ENCODE measurements around the gene TAF1B. TPM values are rescaled to one million over a fixed set of nuclear protein-coding genes. Genes with fewer than 3 reads are reported as not detected.
A peak's percentile ranks its signal among the peaks of the same experiment; 100 is the strongest.
"Not testable (repeated sequence)": the region's sequence is repeated elsewhere in the genome, so short reads cannot be mapped to it uniquely, and the experiment has no call there.

TAF1B gene
- total RNA-seq, 2 donors from 2014 or later, result 15.3 to 19.9 TPM

DNA sequence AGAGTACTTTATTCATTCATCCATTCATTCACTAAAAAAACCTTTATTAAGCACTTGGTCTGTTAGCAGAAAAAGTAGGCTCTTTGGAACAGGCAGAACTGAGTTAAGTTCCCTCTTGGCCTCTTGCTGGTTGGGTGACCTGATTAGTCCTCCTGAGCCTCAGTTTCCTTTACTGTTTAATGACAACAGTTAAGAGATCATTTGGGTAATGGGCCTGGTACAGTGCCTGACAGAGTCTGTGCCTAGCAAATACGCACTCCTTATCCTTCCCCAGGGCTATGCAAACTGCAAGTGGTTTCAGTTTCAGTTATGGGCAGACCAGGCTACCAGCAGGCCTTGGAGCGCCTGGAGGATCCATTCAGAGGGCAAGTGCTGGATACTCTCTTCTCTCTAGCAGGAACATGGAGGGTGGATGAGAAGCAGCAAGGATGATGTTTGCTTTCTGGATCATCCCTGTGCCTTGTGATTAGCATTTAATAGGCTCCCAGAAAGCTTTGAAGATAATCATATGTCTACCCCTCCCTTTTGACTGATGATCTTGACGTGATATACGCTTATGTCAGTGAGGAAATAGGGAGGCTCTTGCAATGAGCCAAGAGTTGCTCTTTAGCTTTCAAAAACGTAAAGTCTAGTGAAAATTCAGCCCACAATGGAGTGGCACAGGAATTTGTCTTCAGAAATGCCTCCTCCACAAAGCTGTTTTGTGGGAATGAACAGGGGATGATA is 12.4 kb upstream of the TAF1B start:
- peak overlapping the region; percentile 25 for H3K4me3 Mint-ChIP-seq
- peaks cover 14% of the 10 kb centered on the region for H3K4me1 Mint-ChIP-seq
- H3K9me3 ChIP-seq (ENCODE audit: control insufficient read depth, low read length, poor library complexity, severe bottlenecking), result no peaks in the 10 kb centered on the region
- peak; percentile 51 for ATAC-seq
- no peak for DNase-seq
- no peak overlapping the region for H3K27ac Mint-ChIP-seq
- H3K36me3 Mint-ChIP-seq (ENCODE audit: low read depth), result no peaks in the 10 kb centered on the region
- peaks cover 11% of the 10 kb centered on the region for H3K27me3 Mint-ChIP-seq

DNA sequence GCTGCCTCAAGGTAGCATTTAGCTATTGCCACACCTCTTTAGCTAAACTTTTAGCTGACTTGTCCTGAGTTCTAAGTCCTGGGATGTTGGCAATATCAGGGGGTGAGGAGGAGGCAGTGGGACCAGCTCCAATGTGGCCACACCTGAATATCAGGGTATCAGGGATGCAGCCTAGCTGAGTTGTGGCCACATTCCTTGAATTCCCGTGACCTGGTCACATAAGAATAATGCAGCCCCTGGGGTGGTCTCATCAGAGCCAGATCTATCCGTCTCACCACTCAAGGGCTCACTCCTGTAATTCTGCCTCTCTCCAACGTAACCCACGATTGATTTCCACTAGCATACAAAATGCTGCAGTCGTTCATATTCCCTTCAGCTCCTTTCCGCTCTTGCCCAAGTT is 11.6 kb upstream of the TAF1B start:
- H3K9me3 ChIP-seq (ENCODE audit: control insufficient read depth, low read length, poor library complexity, severe bottlenecking), result no peaks in the 10 kb centered on the region
- peaks cover 14% of the 10 kb centered on the region for H3K4me1 Mint-ChIP-seq
- ATAC-seq (no peak), DNase-seq (no peak)
- no peak overlapping the region for H3K27ac Mint-ChIP-seq
- no peak overlapping the region for H3K4me3 Mint-ChIP-seq
- no peaks in the 10 kb centered on the region for H3K36me3 Mint-ChIP-seq (ENCODE audit: low read depth)
- H3K27me3 Mint-ChIP-seq, result peaks cover 11% of the 10 kb centered on the region

DNA sequence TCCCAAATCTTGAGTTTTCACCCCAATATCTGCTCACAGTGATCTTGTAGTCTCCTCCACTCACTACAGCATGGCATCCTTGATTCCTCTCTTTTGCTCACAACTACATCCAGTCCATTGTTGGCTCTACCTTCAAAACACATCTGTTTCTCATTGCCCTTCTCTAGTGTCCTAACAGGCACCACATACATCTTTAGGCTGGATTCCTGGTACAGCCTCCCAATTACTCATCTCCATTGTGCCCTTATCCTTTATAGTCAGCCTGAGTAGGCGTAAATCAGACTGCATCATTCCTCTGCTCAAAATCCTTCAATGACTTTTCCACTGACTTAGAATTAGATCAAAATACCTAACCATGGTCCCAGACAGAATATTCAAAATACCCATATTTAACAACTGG is 10.7 kb upstream of the TAF1B start:
- no peaks in the 10 kb centered on the region for H3K9me3 ChIP-seq (ENCODE audit: control insufficient read depth, low read length, poor library complexity, severe bottlenecking)
- Mint-ChIP-seq H3K27ac (no peak overlapping the region), H3K36me3 (ENCODE audit: low read depth) (no peaks in the 10 kb centered on the region), H3K4me3 (no peak overlapping the region), H3K4me1 (peaks cover 14% of the 10 kb centered on the region), H3K27me3 (peaks cover 6% of the 10 kb centered on the region)
- no peak for ATAC-seq
- no peak for DNase-seq

DNA sequence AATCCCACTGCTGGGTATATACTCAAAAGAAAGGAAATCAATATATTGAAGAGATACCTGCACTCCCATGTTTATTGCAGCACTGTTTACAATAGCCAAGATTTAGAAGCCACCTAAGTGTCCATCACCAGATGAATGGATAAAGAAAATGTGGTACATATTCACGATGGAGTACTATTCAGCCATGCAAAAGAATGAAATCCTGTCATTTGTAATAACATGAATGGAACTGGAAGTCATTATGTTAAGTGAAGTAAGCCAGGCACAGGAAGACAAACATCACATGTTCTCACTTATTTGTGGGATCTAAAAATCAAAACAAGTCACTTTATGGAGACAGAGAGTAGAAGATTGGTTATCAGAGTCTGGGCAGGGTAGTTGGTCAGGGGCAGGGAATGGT is 8.2 kb upstream of the TAF1B start:
- not testable (repeated sequence) for H3K4me3 Mint-ChIP-seq; H3K27ac Mint-ChIP-seq; H3K36me3 Mint-ChIP-seq (ENCODE audit: low read depth); H3K27me3 Mint-ChIP-seq; DNase-seq; H3K9me3 ChIP-seq (ENCODE audit: control insufficient read depth, low read length, poor library complexity, severe bottlenecking); ATAC-seq
- H3K4me1 Mint-ChIP-seq, result peaks cover 13% of the 10 kb centered on the region

DNA sequence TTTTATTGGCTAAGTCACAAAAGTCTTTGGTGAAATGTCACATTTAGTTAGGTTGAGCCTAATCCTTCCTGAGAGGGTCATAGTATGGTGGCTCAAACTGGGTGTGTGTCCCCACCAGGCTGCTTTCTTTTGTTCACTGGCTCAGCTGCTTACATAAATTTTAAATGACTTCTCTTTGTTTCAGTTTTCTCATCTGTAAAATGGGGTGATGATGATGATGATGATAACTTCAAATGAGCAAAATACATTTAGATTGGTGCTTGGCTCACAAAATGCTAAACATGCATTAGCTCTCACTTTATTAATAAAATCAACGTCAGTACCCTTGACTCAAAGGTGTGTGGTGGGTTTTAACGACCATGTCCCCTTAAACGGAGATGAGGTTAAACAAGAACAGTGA is 7.2 kb upstream of the TAF1B start:
- no peak overlapping the region for H3K27ac Mint-ChIP-seq
- no peaks in the 10 kb centered on the region for H3K36me3 Mint-ChIP-seq (ENCODE audit: low read depth)
- ATAC-seq (no peak), DNase-seq (no peak)
- H3K4me1 Mint-ChIP-seq, result peaks cover 10% of the 10 kb centered on the region
- no peak overlapping the region for H3K4me3 Mint-ChIP-seq
- no peaks in the 10 kb centered on the region for H3K9me3 ChIP-seq (ENCODE audit: control insufficient read depth, low read length, poor library complexity, severe bottlenecking)
- peaks cover 6% of the 10 kb centered on the region for H3K27me3 Mint-ChIP-seq

DNA sequence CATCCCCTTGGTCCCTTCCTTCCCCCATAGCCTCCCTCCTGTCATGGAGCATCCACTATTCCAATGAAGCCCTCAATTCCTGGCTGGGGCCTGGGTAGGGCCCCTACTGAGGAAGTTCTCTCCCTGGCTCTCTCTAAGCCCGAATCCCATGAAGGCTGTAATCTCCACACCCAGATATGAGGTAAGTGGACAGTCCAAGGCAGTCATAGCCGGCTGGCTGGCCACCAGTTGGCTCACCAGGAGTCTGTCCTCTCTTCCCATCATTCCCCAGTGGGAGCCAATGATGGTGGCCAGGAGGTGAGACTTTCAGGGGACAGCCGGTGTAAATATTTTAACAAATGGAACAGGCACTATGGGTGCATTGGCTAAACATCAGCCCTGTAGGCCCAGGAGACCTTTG is 6.8 kb upstream of the TAF1B start:
- no peaks in the 10 kb centered on the region for H3K9me3 ChIP-seq (ENCODE audit: control insufficient read depth, low read length, poor library complexity, severe bottlenecking)
- DNase-seq, result no peak
- no peak overlapping the region for H3K4me3 Mint-ChIP-seq
- H3K27ac Mint-ChIP-seq, result no peak overlapping the region
- peaks cover 10% of the 10 kb centered on the region for H3K4me1 Mint-ChIP-seq
- ATAC-seq, result no peak
- H3K27me3 Mint-ChIP-seq, result peaks cover 6% of the 10 kb centered on the region
- no peaks in the 10 kb centered on the region for H3K36me3 Mint-ChIP-seq (ENCODE audit: low read depth)

DNA sequence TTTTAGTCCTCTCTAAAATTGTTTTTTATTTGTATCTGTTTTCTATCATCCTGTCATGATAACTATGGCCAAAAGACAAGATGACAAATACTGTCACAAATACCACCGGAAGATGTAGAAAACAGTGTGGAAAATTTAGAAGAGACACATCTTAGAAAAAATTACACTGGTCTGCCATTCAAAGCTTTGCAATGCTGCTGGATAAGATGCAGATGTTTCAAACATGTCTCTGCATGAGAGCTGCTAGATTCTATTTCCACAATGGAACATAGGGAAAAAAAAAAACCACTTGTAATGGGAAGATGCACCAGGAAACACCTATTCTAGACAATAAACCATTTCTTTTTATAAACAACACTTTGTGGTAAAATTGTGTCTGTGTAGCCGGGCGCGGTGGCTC is 5.8 kb upstream of the TAF1B start:
- DNase-seq (no peak), ATAC-seq (no peak)
- H3K4me3 Mint-ChIP-seq, result no peak overlapping the region
- H3K36me3 Mint-ChIP-seq (ENCODE audit: low read depth), result no peaks in the 10 kb centered on the region
- H3K4me1 Mint-ChIP-seq, result peaks cover 10% of the 10 kb centered on the region
- no peak overlapping the region for H3K27ac Mint-ChIP-seq
- H3K27me3 Mint-ChIP-seq, result no peaks in the 10 kb centered on the region
- H3K9me3 ChIP-seq (ENCODE audit: control insufficient read depth, low read length, poor library complexity, severe bottlenecking), result no peaks in the 10 kb centered on the region

DNA sequence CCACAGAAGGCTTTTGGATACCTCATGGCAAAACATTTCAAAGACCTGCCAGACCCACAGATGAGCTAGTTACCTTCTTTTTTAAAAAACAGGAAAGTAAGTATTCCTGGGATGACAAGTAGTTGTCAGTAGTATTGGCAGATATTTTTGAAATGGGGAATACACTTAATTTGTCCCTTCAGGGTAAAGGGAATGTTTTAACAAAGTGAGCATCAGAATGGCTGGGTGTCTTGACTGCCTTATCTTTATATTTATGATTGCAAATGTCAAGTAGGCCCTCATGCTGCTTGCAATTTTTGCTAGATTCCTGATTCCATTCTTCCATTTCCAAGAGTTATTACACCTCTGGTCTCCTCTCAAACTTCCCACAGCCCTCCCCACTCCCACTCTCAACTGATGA is 4.9 kb upstream of the TAF1B start:
- no peaks in the 10 kb centered on the region for H3K9me3 ChIP-seq (ENCODE audit: control insufficient read depth, low read length, poor library complexity, severe bottlenecking)
- no peak for ATAC-seq
- Mint-ChIP-seq H3K36me3 (ENCODE audit: low read depth) (peaks cover 2% of the 10 kb centered on the region), H3K27ac (no peak overlapping the region), H3K4me1 (peaks cover 14% of the 10 kb centered on the region), H3K27me3 (no peaks in the 10 kb centered on the region), H3K4me3 (no peak overlapping the region)
- no peak for DNase-seq

DNA sequence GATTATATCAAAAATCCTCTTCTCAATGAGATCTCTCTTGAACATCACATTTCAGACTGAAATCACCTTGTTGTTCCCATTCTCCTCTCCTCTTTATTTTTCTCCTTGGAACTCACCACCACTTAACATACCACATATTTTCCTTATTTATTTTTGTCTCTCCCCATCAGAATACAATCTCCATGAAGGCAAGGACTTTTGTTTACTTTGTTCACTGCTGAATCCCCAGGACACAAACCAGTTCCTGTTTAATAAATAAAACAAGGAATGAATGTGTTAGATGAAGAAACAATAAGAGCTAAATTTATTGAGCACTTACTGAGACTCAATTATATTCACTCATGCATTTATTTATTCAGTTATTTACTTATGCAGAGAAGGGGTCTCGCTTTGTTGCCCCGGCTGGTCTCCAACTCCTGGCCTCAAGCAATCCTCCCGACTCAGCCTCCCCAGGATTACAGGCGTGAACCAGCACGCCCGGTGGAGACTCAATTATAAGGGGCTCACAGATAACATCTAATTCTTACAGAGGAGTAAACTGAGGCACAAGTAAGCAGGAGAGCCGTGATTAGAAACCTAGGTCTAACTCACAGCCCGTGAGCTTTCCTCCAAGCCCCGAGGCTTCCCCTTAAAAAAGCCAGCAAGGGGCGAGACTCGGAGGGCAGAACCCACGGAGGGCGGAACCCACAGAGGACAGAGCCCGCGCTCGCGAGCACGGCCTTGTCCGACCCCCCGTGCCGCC is 616 bp upstream of the TAF1B start:
- Mint-ChIP-seq H3K4me3 (peak overlapping the region; percentile 96), H3K4me1 (peaks cover 39% of the 10 kb centered on the region), H3K27ac (peak overlapping the region; percentile 92), H3K27me3 (no peaks in the 10 kb centered on the region), H3K36me3 (ENCODE audit: low read depth) (peaks cover 6% of the 10 kb centered on the region)
- DNase-seq (no peak), ATAC-seq (no peak)
- H3K9me3 ChIP-seq (ENCODE audit: control insufficient read depth, low read length, poor library complexity, severe bottlenecking), result no peaks in the 10 kb centered on the region

DNA sequence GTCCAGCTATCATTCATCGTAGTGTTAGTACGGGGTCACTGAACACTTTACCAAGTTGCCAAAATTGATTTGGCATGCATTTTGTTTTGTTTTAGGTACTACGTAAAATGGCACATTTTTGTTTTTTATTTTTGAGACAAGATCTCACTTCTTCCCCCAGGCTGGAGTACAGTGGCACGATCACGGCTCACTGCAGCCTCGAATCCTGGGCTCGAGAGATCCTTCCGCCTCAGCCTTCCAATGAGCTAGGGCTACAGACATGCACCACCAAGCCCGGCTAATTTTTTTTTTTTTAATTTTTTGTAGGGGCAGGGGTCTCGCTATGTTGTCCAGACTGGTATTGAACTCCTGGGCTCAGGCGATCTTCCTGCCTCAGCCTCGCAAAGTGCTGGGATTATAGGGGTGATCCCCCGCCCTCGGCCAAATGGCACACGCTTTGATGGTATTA is 786 bp downstream of the TAF1B start:
- no peaks in the 10 kb centered on the region for H3K9me3 ChIP-seq (ENCODE audit: control insufficient read depth, low read length, poor library complexity, severe bottlenecking)
- no peak for DNase-seq
- no peak for ATAC-seq
- Mint-ChIP-seq H3K27ac (peak overlapping the region; percentile 92), H3K36me3 (ENCODE audit: low read depth) (peaks cover 8% of the 10 kb centered on the region), H3K27me3 (no peaks in the 10 kb centered on the region), H3K4me1 (peaks cover 38% of the 10 kb centered on the region), H3K4me3 (peak overlapping the region; percentile 96)

DNA sequence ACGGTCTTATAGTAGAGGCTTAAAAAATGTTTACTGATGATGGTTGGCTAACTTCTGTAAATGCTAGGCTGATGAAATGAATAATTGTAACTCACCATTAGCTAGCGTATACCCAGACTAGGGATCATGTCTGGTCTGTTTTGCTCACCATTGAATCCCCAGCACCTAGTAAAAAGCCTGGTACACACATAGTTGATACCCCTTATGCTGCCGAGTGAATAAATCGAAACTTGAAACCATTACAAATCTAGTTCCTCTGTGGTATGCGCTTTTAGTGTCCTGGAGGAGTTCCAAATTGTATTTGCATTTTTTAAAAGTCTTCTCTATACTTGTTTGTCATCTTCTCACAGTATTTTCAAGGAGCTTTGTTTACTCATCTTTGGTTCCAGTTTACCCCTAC is 1.3 kb downstream of the TAF1B start:
- no peaks in the 10 kb centered on the region for H3K27me3 Mint-ChIP-seq
- DNase-seq (no peak), ATAC-seq (no peak)
- H3K4me3 Mint-ChIP-seq, result peak overlapping the region; percentile 96
- peaks cover 38% of the 10 kb centered on the region for H3K4me1 Mint-ChIP-seq
- H3K27ac Mint-ChIP-seq, result peak overlapping the region; percentile 92
- H3K36me3 Mint-ChIP-seq (ENCODE audit: low read depth), result peaks cover 8% of the 10 kb centered on the region
- no peaks in the 10 kb centered on the region for H3K9me3 ChIP-seq (ENCODE audit: control insufficient read depth, low read length, poor library complexity, severe bottlenecking)

DNA sequence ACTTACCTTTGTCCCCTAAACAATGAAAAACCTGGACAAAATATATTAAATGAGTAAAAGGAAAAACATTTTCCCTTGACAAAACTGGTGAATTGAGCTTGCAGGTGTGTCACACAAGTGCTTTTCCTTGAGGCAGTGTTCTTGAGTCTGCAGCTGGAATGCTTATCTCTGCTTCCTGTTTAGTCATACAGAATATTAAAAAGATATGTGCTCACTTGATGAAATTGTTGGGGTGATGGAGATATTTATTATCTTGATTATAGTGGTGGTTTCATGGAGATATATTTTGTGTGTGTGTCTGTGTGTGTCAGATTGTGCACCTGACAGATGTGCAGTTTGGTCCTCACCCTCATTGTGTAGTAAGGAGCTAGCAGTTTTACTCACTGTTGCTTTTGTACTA is 3.3 kb downstream of the TAF1B start:
- H3K4me3 Mint-ChIP-seq, result no peak overlapping the region

DNA sequence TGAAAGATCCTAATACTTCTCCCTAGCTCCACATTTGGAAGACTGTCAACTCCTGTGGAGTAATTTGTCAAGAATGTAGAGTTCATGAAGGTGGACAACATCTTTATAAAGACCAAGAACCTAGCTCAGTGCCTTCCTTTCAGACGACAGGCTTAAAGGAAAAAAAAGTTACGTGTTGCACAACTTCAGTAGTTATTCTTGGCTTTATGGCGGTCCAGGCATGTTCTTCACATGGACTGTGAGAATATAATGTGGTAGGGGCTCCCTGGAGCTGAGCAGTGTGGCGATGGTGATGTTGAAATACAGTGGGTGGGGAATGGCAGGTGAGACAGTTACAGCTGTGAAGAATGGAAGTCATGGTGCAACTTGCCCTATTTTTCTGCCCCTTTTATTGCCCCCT is 3.9 kb downstream of the TAF1B start:
- no peaks in the 10 kb centered on the region for H3K9me3 ChIP-seq (ENCODE audit: control insufficient read depth, low read length, poor library complexity, severe bottlenecking)
- Mint-ChIP-seq H3K27ac (no peak overlapping the region), H3K27me3 (no peaks in the 10 kb centered on the region), H3K36me3 (ENCODE audit: low read depth) (peaks cover 11% of the 10 kb centered on the region), H3K4me1 (peaks cover 35% of the 10 kb centered on the region), H3K4me3 (no peak overlapping the region)
- DNase-seq, result no peak
- ATAC-seq, result no peak

More for the DNA sequence above, 3.3 kb downstream of the TAF1B start:
- Mint-ChIP-seq H3K4me1 (peaks cover 38% of the 10 kb centered on the region), H3K27ac (peak overlapping the region; percentile 9), H3K27me3 (no peaks in the 10 kb centered on the region), H3K36me3 (ENCODE audit: low read depth) (peaks cover 10% of the 10 kb centered on the region)
- no peak for DNase-seq
- H3K9me3 ChIP-seq (ENCODE audit: control insufficient read depth, low read length, poor library complexity, severe bottlenecking), result no peaks in the 10 kb centered on the region
- no peak for ATAC-seq

DNA sequence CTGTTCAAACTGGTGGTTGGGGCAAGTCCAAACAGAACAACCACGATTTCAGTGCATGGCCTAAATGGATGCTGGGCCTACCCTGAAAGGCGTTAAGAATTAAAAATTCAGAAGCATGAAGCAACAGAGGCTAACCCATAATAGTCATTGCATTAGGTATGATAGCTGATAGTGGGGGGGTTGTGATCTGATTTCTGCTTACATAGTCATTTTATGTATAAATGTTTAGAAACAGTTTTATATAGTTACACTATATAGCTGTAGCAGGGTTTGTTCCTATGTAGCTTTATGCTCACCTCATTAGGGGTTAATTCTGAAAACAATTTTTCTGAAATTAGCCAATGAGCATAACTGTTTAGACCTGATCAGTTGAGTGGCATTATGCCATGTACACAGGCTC is 9.6 kb downstream of the TAF1B start:
- no peaks in the 10 kb centered on the region for H3K9me3 ChIP-seq (ENCODE audit: control insufficient read depth, low read length, poor library complexity, severe bottlenecking)
- ATAC-seq (no peak), DNase-seq (no peak)
- H3K4me1 Mint-ChIP-seq, result peaks cover 2% of the 10 kb centered on the region
- H3K27ac Mint-ChIP-seq, result no peak overlapping the region
- peaks cover 14% of the 10 kb centered on the region for H3K36me3 Mint-ChIP-seq (ENCODE audit: low read depth)
- H3K4me3 Mint-ChIP-seq, result no peak overlapping the region
- no peaks in the 10 kb centered on the region for H3K27me3 Mint-ChIP-seq
